Keratinocyte (primary cell): ENCODE results near the gene CD164L2. TPM values are rescaled to one million over a fixed set of nuclear protein-coding genes. Genes with fewer than 3 reads are reported as not detected.
"Not testable (repeated sequence)": the region's sequence is repeated elsewhere in the genome, so short reads cannot be mapped to it uniquely, and the experiment has no call there.

Source experiments
- DNase-seq: peaks from one replicate; pipeline ENCODE4 v3.0.0-alpha.2; 2011; ENCODE audit warnings: low read depth, missing footprints, low spot score
- FAIRE-seq: peaks from 2 replicates; lab custom pipeline; 2011; peaks lifted over from hg19 to GRCh38; lab: Jason Lieb, UNC
- H2AFZ ChIP-seq: 2 replicates; pipeline ENCODE4 v1.6.0; 2012; ENCODE audit warnings: low read length, control low read depth, inconsistent platforms; ENCODE audit not compliant: control insufficient read depth
- H3K27ac ChIP-seq: 2 replicates; pipeline ENCODE4 v1.5.1; 2011; ENCODE audit warnings: low read length; ENCODE audit not compliant: control insufficient read depth, insufficient read depth
- H3K27me3 ChIP-seq: 3 replicates; pipeline ENCODE4 v1.6.0; 2011; ENCODE audit warnings: low read length; ENCODE audit not compliant: control insufficient read depth, insufficient read depth; ENCODE audit errors: extremely low read depth
- H3K36me3 ChIP-seq, 2 experiments: 2 replicates in 1 of 2; 3 replicates in 1 of 2; pipeline ENCODE4 v1.5.1; 2011; ENCODE audit warnings: low read length in 2 of 2, mild to moderate bottlenecking in 1 of 2; ENCODE audit not compliant: control insufficient read depth in 2 of 2, insufficient read depth in 2 of 2; ENCODE audit errors: extremely low read depth in 1 of 2
- H3K4me1 ChIP-seq: 3 replicates; pipeline ENCODE4 v1.5.1; 2011; ENCODE audit warnings: low read length; ENCODE audit not compliant: control insufficient read depth, insufficient read depth; ENCODE audit errors: extremely low read depth
- H3K4me2 ChIP-seq: 3 replicates; pipeline ENCODE4 v1.6.0; 2011; ENCODE audit warnings: low read depth, low read length; ENCODE audit not compliant: control insufficient read depth, insufficient read depth; ENCODE audit errors: extremely low read depth
- H3K4me3 ChIP-seq, 3 experiments: fragments of 200-600 bp in 1 of 3; sonication (generic) in 1 of 3; 2 replicates in 2 of 3; 3 replicates in 1 of 3; pipeline ENCODE4 v1.5.1; 2011 to 2016; ENCODE audit warnings: low read length in 3 of 3, mild to moderate bottlenecking in 3 of 3, control low read depth in 2 of 3, inconsistent platforms in 1 of 3, low read depth in 1 of 3, mixed read lengths in 1 of 3, mixed run types in 1 of 3, moderate library complexity in 1 of 3; ENCODE audit not compliant: control insufficient read depth in 2 of 3, insufficient read depth in 2 of 3; ENCODE audit errors: extremely low read depth in 1 of 3
- H3K79me2 ChIP-seq: 2 replicates; pipeline ENCODE4 v1.6.0; 2012; ENCODE audit warnings: low read length; ENCODE audit not compliant: control insufficient read depth, insufficient read depth
- H3K9ac ChIP-seq: 3 replicates; pipeline ENCODE4 v1.6.0; 2011; ENCODE audit warnings: low read length; ENCODE audit not compliant: control insufficient read depth, insufficient read depth; ENCODE audit errors: extremely low read depth
- H3K9me1 ChIP-seq: 3 replicates; pipeline ENCODE4 v1.6.0; 2011; ENCODE audit warnings: low read length; ENCODE audit not compliant: control insufficient read depth, insufficient read depth; ENCODE audit errors: extremely low read depth
- H3K9me3 ChIP-seq: 2 replicates; pipeline ENCODE4 v1.5.1; 2012; ENCODE audit warnings: low read depth, low read length; ENCODE audit not compliant: control insufficient read depth
- H4K20me1 ChIP-seq: 3 replicates; pipeline ENCODE4 v1.6.0; 2011; ENCODE audit warnings: low read length; ENCODE audit not compliant: control insufficient read depth, insufficient read depth; ENCODE audit errors: extremely low read depth
- CTCF ChIP-seq, 3 experiments: IDR thresholded peaks in 1 of 3; conservative IDR thresholded peaks in 1 of 3; optimal IDR thresholded peaks in 1 of 3; 2 replicates in 2 of 3; 3 replicates in 1 of 3; pipeline versions ENCODE3 to v1.5.1; 2011; ENCODE audit warnings: low read length in 3 of 3, mild to moderate bottlenecking in 3 of 3, moderate library complexity in 2 of 3, control low read depth in 1 of 3, inconsistent platforms in 1 of 3; ENCODE audit not compliant: insufficient read depth in 2 of 3; ENCODE audit errors: extremely low read depth in 1 of 3
- EZH2 ChIP-seq: IDR thresholded peaks from one replicate; pipeline ENCODE4 v1.6.1; 2012; ENCODE audit warnings: inconsistent platforms, mild to moderate bottlenecking, low read length, moderate library complexity
- dilution Hi-C: fragments of 300-500 bp; cut with MboI; formaldehyde crosslinking; loops from one replicate; pipeline ENCODE4 v1.7.0; 2020; ENCODE audit warnings: low sequenced_read_pairs; ENCODE audit not compliant: extremely low pct_ligation_motif_present
- polyA plus RNA-seq, 5 experiments: library from polyadenylated mRNA; depleted of rRNA in 3 of 5; stranded (reverse) in 3 of 5; stranded (forward) in 1 of 5; unstranded in 1 of 5; fragments of >200 nt; gene quantifications; 1 replicate in 1 of 5; 2 replicates in 3 of 5; 3 replicates in 1 of 5; pipeline versions ENCODE4 v1.2.1 to v1.2.3, GENCODE V29; 2011 to 2012; ENCODE audit warnings: missing spikeins in 2 of 5, low read depth in 1 of 5, low replicate concordance in 1 of 5

The CD164L2 gene
- polyA plus RNA-seq, 1 donor (not counting 4 experiments of a cell fraction or from before 2014, with no cell fraction given) = 2.7 TPM

GRCh38 chr1:27406362-27406680 is 23.2 kb upstream of the CD164L2 start:
- TF ChIP-seq EZH2 = no peak
- TF ChIP-seq CTCF (optimal IDR thresholded peaks at IDR 0.05 in 1 of 3, IDR thresholded peaks at IDR 0.05 in 1 of 3, conservative IDR thresholded peaks at IDR 0.05 in 1 of 3; ENCODE audit: extremely low read depth in 1 of 3, insufficient read depth in 2 of 3, low read length in 3 of 3) = no peak
- no peaks in the 10 kb centered on the region for H3K9me1 ChIP-seq
- FAIRE-seq = peak; percentile 74
- no peak overlapping the region for H2AFZ ChIP-seq
- peaks cover 42% of the 10 kb centered on the region for H3K4me1 ChIP-seq
- no peak overlapping the region for H3K9ac ChIP-seq
- no peak overlapping the region for H3K4me2 ChIP-seq
- H3K4me3 ChIP-seq = no peak overlapping the region
- DNase-seq = no peak
- H3K79me2 ChIP-seq = no peaks in the 10 kb centered on the region
- H3K27ac ChIP-seq = no peak overlapping the region
- no peaks in the 10 kb centered on the region for H4K20me1 ChIP-seq
- no peaks in the 10 kb centered on the region for H3K9me3 ChIP-seq
- peaks cover 12 to 36% of the 10 kb centered on the region in 2 experiments for H3K36me3 ChIP-seq
- H3K27me3 ChIP-seq = no peaks in the 10 kb centered on the region
- dilution Hi-C loops = loop anchor here (25.0 kb wide), 1 partner anchor 181 kb away; no protein-coding TSS in a partner anchor

GRCh38 chr1:27405598-27406361 is 22.6 kb upstream of the CD164L2 start:
- not testable (repeated sequence) for DNase-seq, H3K27me3 ChIP-seq, H2AFZ ChIP-seq, H3K79me2 ChIP-seq, H3K9me1 ChIP-seq, H4K20me1 ChIP-seq, H3K4me3 ChIP-seq, FAIRE-seq, H3K9ac ChIP-seq, H3K27ac ChIP-seq, H3K9me3 ChIP-seq, H3K4me2 ChIP-seq
- dilution Hi-C loops = loop anchor here (25.0 kb wide), 1 partner anchor 182 kb away; no protein-coding TSS in a partner anchor
- H3K36me3 ChIP-seq = peaks cover 8 to 31% of the 10 kb centered on the region in 2 experiments
- H3K4me1 ChIP-seq = peaks cover 42% of the 10 kb centered on the region
